Measurements from ENCODE around the gene DDX59. TPM values are rescaled to one million over a fixed set of nuclear protein-coding genes. Genes with fewer than 3 reads are reported as not detected.

The DDX59 gene
- total RNA-seq, 4 donors from 2014 or later, result 8.6 to 17.5 (median 14.6) TPM

GRCh38 chr1:200602632-200603031, 67.1 kb downstream of the DDX59 start:
- H3K36me3 ChIP-seq, result no peaks in the 10 kb centered on the region
- WGBS, 2 donors (ENCODE audit: low coverage in 1 of 2), result 92 to 98% methylated on average over 1 of the region's 1 CpG
- no peak overlapping the region for H3K27ac ChIP-seq
- intact Hi-C loops (cut with DNase I; ENCODE audit: low total_unique reads) (no loop called here), in situ Hi-C loops (cut with MboI; ENCODE audit: low pct_ligation_motif_present in 1 of 4, low pct_unique_long_range_greater_than_20kb in 1 of 4, low sequenced_read_pairs in 3 of 4) (loop anchor here in 1 of 4 donors (25.0 kb wide), 1 partner anchor 435 kb away; no protein-coding TSS in a partner anchor)
- no peaks in the 10 kb centered on the region for H3K9me3 ChIP-seq
- no peaks in the 10 kb centered on the region for H3K27me3 ChIP-seq
- TF ChIP-seq CTCF (IDR thresholded peaks at IDR 0.05), result no peak
- no peak for TF ChIP-seq POLR2AphosphoS5 (IDR thresholded peaks at IDR 0.05)
- no peak for TF ChIP-seq POLR2A (IDR thresholded peaks at IDR 0.05)
- no peak for TF ChIP-seq EP300 (IDR thresholded peaks at IDR 0.05; ENCODE audit: low read depth)
- no peaks in the 10 kb centered on the region for H3K4me1 ChIP-seq
- no peak for DNase-seq
- H3K4me3 ChIP-seq, result no peak overlapping the region

Other genes with a start within 250 kb of the DDX59 start
- under 1 TPM in 3 of 4 donors, not detected in 1; 0.40 to 0.68 (median 0.64) TPM for gene KIF14, start 49.2 kb downstream of the DDX59 start, total RNA-seq
- 10 to 100 TPM in 1 of 4 donors, 1 to 10 TPM in 3; 8.2 to 12.5 (median 9.1) TPM for gene CAMSAP2, start 69.0 kb upstream of the DDX59 start, total RNA-seq
- under 1 TPM in 1 of 4 donors, not detected in 3; 0.48 TPM for gene GPR25, start 203.1 kb upstream of the DDX59 start, total RNA-seq
- 100 to 1,000 TPM; 139 to 609 (median 265) TPM for gene INAVA, start 225.0 kb upstream of the DDX59 start, total RNA-seq

All from transverse colon (tissue), 4 donors.